Heart right ventricle (tissue), 16 donors: ENCODE results near the gene TCTN1. TPM values are rescaled to one million over a fixed set of nuclear protein-coding genes. Genes with fewer than 3 reads are reported as not detected.
"Not testable (repeated sequence)": the region's sequence is repeated elsewhere in the genome, so short reads cannot be mapped to it uniquely, and the experiment has no call there.

Source experiments
- ATAC-seq, 8 donors: fragments of 200-7000 bp; cut with Tn5 transposase; one replicate each; pipeline ENCODE4 v1.9.1; 2020; ENCODE audit warnings: mild to moderate bottlenecking in 8 of 8, moderate library complexity in 8 of 8, moderate number of reproducible peaks in 1 of 8
- DNase-seq, 2 donors: peaks; one replicate each; pipeline ENCODE4 v3.0.0-alpha.2; 2020
- H3K27ac ChIP-seq, 10 donors: fragments of 200-600 bp; sonication (generic) in 2 of 10; one replicate each; pipeline versions ENCODE4 v1.5.0 to v1.8.0; 2020 to 2022; ENCODE audit warnings: mild to moderate bottlenecking in 3 of 10
- H3K27me3 ChIP-seq, 7 donors: fragments of 200-600 bp; one replicate each; pipeline ENCODE4 v1.8.0; 2021 to 2022; ENCODE audit warnings: mild to moderate bottlenecking in 2 of 7
- H3K36me3 ChIP-seq, 9 donors: fragments of 200-600 bp; sonication (generic) in 1 of 9; one replicate each; pipeline versions ENCODE4 v1.5.0 to v1.8.0; 2020 to 2022; ENCODE audit warnings: mild to moderate bottlenecking in 2 of 9
- H3K4me1 ChIP-seq, 9 donors: fragments of 200-600 bp; sonication (generic) in 1 of 9; one replicate each; pipeline versions ENCODE4 v1.5.0 to v1.8.0; 2020 to 2022; ENCODE audit warnings: mild to moderate bottlenecking in 4 of 9
- H3K4me3 ChIP-seq, 10 donors: fragments of 200-600 bp; sonication (generic) in 2 of 10; one replicate each; pipeline versions ENCODE4 v1.5.0 to v1.8.0; 2020 to 2022; ENCODE audit warnings: mild to moderate bottlenecking in 7 of 10, moderate library complexity in 2 of 10
- H3K9me3 ChIP-seq, 11 donors: fragments of 200-600 bp in 10 of 11; sonication (generic) in 2 of 11; one replicate each; pipeline versions ENCODE4 v1.5.0 to v1.8.0; 2013 to 2022; ENCODE audit warnings: mild to moderate bottlenecking in 2 of 11, control low read depth in 1 of 11, moderate library complexity in 1 of 11
- WGBS, 2 donors: extraction: QIAGEN DNeasy Blood & Tissue Kit; methylation state at CpG; one replicate each; pipeline ENCODE4 v1.1.7; 2013; ENCODE audit warnings: inconsistent platforms in 1 of 2; 5-methylcytosine and 5-hydroxymethylcytosine counted together
- intact Hi-C, 10 donors: fragments of 100-400 bp; cut with DNase I; formaldehyde crosslinking; loops; one replicate each; pipeline versions ENCODE4 v1.11.1 to v1.14.2; 2022
- polyA plus RNA-seq, 2 donors: library from polyadenylated mRNA; stranded (reverse); fragments of 200-250 nt; gene quantifications; one replicate each; pipeline ENCODE4 v1.2.3, GENCODE V29; 2013
- total RNA-seq, 10 donors: library from RNA; stranded (reverse); fragmentation: NEBNext Ultra II Directional in 3 of 10; extraction: Animal tissue kit (Norgen Biotek cat#: 25700) in 3 of 10; gene quantifications; one replicate each; pipeline versions ENCODE4 v1.2.1 to v1.2.4, GENCODE V29; 2021 to 2023
- TF ChIP-seq, protein P1 (sequence below), 9 donors: fragments of 200-600 bp; sonication (generic) in 2 of 9; IDR thresholded peaks; one replicate each; pipeline versions ENCODE4 v1.5.0 to v1.8.0; 2021 to 2022; ENCODE audit warnings: antibody characterized with exemption in 9 of 9, mild to moderate bottlenecking in 5 of 9, moderate library complexity in 1 of 9
- donor health status: Arrhythmogenic right ventricular cardiomyopathy.
- donor health status: ischemic (EF 13 %, LVEDD 7.1; RV severe dilation, severe dysfunction).
- donor health status: healthy with polysubstance abuse.
- donor health status: DM: no; HTN: yes; CAD: no.
- donor health status: DM: no; HTN: no; CAD: no.
- donor health status: ischemic (EF 25% LVEDD 6.9; RV normal size, moderate dysfunction).
- donor health status: ischemic (EF 25% LVEDD 5.7; RV mildly dilated, moderate dysfunction).
- donor health status: healthy.
- donor health status: DM: yes; HTN: yes; CAD: no.
- donor health status: Ischemic cardiomyopathy.
- donor health status: ischemic (EF 35%, LVEDD 5.7; RV mildly dilated, moderate dysfunction).
- donor health status: nonischemic (EF 11% LVEDD 7.7; RV severe dilation, severe dysfunction).
- donor health status: DM: yes; HTN: yes; CAD: no.
- donor health status: PGD.
- donor health status: ischemic (EF 29% LVEDD 5.4; RV normal size, mild dysfunction).
- donor health status: nonischemic (EF 23%, LVEDD 6.1; RV moderate dilation, normal function).

The TCTN1 gene
- total and polyA plus RNA-seq, 12 donors: 14.2 to 49.6 (median 25.2) TPM

DNA sequence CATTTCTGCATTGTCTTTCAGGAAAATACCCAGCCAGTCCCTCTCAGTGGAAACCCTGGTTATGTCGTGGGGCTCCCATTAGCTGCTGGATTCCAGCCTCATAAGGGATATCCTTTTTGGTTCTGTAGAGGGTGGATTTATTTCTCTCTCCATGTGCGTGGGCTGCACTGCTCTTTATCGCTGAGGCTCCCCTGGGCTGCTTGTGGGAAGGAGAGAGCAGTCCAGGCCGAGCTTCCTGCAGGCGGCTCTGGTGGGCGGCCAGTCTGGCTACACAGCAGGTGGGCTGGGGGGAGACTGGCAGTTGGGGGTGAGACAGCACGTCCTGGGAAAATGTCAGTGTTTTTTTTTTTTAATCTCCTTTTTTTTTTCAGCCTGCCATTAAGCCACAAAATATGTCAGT lies 27.6 kb downstream of the TCTN1 start:
- peak in 7 of 8 donors; percentile 19 to 76 (median 57) for ATAC-seq

DNA sequence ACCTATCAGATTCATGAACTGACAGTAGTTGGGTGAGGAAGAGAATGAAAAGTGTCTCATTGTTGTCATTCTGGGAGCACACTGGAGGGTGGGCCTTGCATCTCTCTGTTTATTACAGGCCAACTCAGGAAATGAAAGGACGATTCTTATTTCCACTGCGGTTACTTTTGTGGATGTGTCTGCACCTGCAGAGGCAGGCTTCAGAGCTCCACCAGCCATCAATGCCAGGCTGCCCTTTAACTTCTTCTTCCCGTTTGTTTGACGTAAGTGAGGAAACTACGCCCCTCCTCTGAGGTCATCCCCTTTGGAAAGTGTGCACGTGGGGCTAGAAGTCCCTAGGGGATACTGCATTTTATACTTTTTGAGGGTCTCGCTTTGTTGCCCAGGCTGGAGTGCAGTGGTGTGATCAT lies 33.7 kb downstream of the TCTN1 start:
- Histone ChIP-seq H3K36me3 (peaks cover 0 to 74% (median 18%) of the 10 kb centered on the region in 9 donors), H3K4me3 (no peak overlapping the region), H3K27ac (peak overlapping the region in 1 of 10 donors; percentile 44), H3K9me3 (no peaks in the 10 kb centered on the region), H3K4me1 (peaks cover 0 to 9% (median 0%) of the 10 kb centered on the region in 9 donors), H3K27me3 (no peaks in the 10 kb centered on the region)
- no peak for DNase-seq
- ATAC-seq: peak in 2 of 8 donors; percentile 46 to 54
- 64 to 69% methylated on average over 7 of the region's 7 CpGs for WGBS, 2 donors
- TF ChIP-seq, protein P1, sequence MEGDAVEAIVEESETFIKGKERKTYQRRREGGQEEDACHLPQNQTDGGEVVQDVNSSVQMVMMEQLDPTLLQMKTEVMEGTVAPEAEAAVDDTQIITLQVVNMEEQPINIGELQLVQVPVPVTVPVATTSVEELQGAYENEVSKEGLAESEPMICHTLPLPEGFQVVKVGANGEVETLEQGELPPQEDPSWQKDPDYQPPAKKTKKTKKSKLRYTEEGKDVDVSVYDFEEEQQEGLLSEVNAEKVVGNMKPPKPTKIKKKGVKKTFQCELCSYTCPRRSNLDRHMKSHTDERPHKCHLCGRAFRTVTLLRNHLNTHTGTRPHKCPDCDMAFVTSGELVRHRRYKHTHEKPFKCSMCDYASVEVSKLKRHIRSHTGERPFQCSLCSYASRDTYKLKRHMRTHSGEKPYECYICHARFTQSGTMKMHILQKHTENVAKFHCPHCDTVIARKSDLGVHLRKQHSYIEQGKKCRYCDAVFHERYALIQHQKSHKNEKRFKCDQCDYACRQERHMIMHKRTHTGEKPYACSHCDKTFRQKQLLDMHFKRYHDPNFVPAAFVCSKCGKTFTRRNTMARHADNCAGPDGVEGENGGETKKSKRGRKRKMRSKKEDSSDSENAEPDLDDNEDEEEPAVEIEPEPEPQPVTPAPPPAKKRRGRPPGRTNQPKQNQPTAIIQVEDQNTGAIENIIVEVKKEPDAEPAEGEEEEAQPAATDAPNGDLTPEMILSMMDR (IDR thresholded peaks at IDR 0.05): no peak
- intact Hi-C loops: no loop called here

More for the DNA sequence above, 27.6 kb downstream of the TCTN1 start:
- Histone ChIP-seq H3K27ac (peak overlapping the region in 7 of 10 donors; percentile 25 to 64 (median 43)), H3K27me3 (no peaks in the 10 kb centered on the region), H3K4me1 (peaks cover 6 to 42% (median 21%) of the 10 kb centered on the region in 9 donors), H3K9me3 (no peaks in the 10 kb centered on the region), H3K36me3 (peaks cover 0 to 16% (median 0%) of the 10 kb centered on the region in 9 donors), H3K4me3 (no peak overlapping the region)
- intact Hi-C loops: loop anchor here in 2 of 10 donors (2.0 kb wide), 1 partner anchor 53 kb away; no protein-coding TSS in a partner anchor
- WGBS, 2 donors: 43% methylated on average over 7 of the region's 7 CpGs
- TF ChIP-seq, protein P1 (IDR thresholded peaks at IDR 0.05): no peak
- DNase-seq: peak in 1 of 2 donors; percentile 37

DNA sequence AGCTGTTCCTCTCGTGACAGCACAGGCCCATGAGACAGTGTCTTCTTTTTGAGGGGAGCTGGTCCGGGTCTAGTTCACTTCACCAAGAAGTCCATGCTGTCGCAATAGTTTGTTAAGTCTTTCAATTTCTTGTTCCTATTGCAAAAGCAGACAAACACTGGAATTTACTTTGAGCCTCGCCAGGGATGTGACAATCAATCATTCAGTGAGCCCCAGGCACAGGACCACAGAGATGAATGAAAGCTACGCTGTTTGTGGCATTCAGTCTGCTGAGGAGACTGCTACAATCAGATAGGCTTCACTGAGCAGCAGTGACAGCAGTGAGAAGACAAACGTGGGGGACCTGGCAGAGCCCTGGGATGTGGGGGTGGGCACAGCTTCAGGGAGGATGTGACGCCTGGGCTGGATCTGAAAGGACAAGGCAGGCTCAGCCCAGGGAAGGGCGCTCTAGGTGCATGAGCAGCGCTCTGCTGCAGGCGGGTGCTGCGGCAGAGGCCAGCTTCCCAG lies 35.5 kb downstream of the TCTN1 start:
- H3K36me3 ChIP-seq: peaks cover 0 to 90% (median 18%) of the 10 kb centered on the region in 9 donors
- H3K9me3 ChIP-seq: no peaks in the 10 kb centered on the region
- H3K27ac ChIP-seq: no peak overlapping the region
- ATAC-seq (peak in 1 of 8 donors; percentile 10), DNase-seq (no peak)
- H3K4me1 ChIP-seq: no peaks in the 10 kb centered on the region
- no peaks in the 10 kb centered on the region for H3K27me3 ChIP-seq
- intact Hi-C loops: no loop called here
- TF ChIP-seq, protein P1 (IDR thresholded peaks at IDR 0.05): no peak
- no peak overlapping the region for H3K4me3 ChIP-seq
- WGBS, 2 donors: 85 to 87% methylated on average over 11 of the region's 11 CpGs

DNA sequence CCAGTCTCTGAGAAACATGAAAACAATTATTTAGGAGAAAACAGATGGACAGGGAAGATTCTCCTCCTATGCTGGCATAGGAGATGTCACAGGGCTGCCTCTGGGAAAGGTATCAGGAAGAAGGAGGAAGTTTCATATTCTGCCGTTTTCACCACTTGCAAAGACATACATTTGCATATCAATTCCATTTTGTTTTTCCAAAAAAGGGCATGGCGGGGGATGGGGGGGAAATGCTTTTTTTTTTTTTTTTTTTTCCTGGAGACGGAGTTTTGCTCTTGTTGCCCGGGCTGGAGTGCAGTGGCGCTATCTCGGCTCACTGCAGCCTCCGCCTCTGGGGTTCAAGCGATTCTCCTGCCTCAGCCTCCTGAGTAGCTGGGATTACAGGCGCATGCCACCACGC lies 40.3 kb downstream of the TCTN1 start:
- H3K4me3 ChIP-seq: not testable (repeated sequence)
- peaks cover 0 to 92% (median 13%) of the 10 kb centered on the region in 9 donors for H3K36me3 ChIP-seq

DNA sequence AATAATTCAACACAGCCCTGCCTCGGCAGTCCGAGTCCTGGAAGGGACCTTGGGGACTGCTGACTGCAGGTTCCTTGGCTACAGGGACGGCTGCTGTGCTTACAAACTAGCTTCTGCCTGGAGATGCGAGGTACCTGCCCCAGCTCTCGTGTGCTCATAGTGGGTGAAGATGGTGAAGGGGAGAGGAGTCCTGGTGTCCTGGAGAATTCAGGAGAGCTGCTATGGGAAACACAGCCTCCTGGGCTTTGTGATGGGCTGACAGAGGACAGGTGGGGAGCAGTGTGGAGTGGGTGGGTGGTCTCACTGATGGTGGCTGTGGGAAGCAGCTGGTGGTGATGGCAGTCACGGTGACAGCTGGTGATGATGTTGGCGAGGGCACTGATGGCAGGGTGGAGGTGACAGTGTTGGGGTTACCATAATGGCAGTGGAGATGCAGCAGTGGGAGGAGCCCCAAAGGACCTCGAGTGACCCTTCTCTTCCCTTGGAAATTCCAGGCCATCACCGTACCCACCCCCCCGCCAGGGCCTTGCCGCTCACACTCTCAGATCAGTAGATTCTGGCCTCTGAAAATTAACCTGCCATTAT lies 42.2 kb downstream of the TCTN1 start:
- intact Hi-C loops: no loop called here
- 89 to 92% methylated on average over 11 of the region's 11 CpGs for WGBS, 2 donors
- H3K4me3 ChIP-seq: no peak overlapping the region
- DNase-seq (no peak), ATAC-seq (no peak)
- TF ChIP-seq, protein P1 (IDR thresholded peaks at IDR 0.05): no peak
- H3K9me3 ChIP-seq: no peaks in the 10 kb centered on the region
- no peaks in the 10 kb centered on the region for H3K27me3 ChIP-seq
- no peak overlapping the region for H3K27ac ChIP-seq
- peaks cover 0 to 12% (median under 1%) of the 10 kb centered on the region in 9 donors for H3K4me1 ChIP-seq
- peaks cover 0 to 88% (median 14%) of the 10 kb centered on the region in 9 donors for H3K36me3 ChIP-seq

More for the DNA sequence above, 40.3 kb downstream of the TCTN1 start:
- not testable (repeated sequence) for H3K9me3 ChIP-seq, H3K27ac ChIP-seq, DNase-seq, ATAC-seq, H3K27me3 ChIP-seq
- peaks cover 0 to 12% (median 0%) of the 10 kb centered on the region in 9 donors for H3K4me1 ChIP-seq
- intact Hi-C loops: loop anchor here in 1 of 10 donors (5.0 kb wide), 1 partner anchor 43 kb away; no protein-coding TSS in a partner anchor
- WGBS, 2 donors: 94 to 96% methylated on average over 10 of the region's 10 CpGs
